ENCODE measurements around the gene GPR3.
"Not testable (repeated sequence)": the region's sequence is repeated elsewhere in the genome, so short reads cannot be mapped to it uniquely, and the experiment has no call there.

The GPR3 gene

GRCh38 chr1:27403065-27403726 lies 10.8 kb downstream of the GPR3 start:
- CTCF ChIA-PET: interaction anchor here (0.6 to 1.6 kb wide), 2 partner anchors 107 to 201 kb away, joined by 3 read pairs; partner anchors contain the start of gene AHDC1
- H3K27ac ChIP-seq: peak overlapping the region; percentile 68
- POLR2A ChIA-PET (ENCODE audit: low non-redundant PET): no interaction called here
- TF ChIP-seq CTCF (conservative IDR thresholded peaks at IDR 0.05; ENCODE audit: low read depth): no peak; the same call in 1 of the 2 replicates
- no peak for DNase-seq (ENCODE audit: low spot score)

GRCh38 chr1:27403931-27404330 lies 11.5 kb downstream of the GPR3 start:
- CTCF ChIA-PET: interaction anchor here (1.6 kb wide), 1 partner anchor 107 kb away, joined by 3 read pairs; no protein-coding TSS in a partner anchor
- H3K27ac ChIP-seq: peak overlapping the region; percentile 68
- POLR2A ChIA-PET (ENCODE audit: low non-redundant PET): no interaction called here
- no peak for DNase-seq (ENCODE audit: low spot score)
- no peak for TF ChIP-seq CTCF (conservative IDR thresholded peaks at IDR 0.05; ENCODE audit: low read depth)

- H3K27ac ChIP-seq: peak overlapping the region; percentile 50
- CTCF ChIA-PET: interaction anchor here (1.0 to 1.6 kb wide), 2 partner anchors 9 to 108 kb away, joined by 3 read pairs; no protein-coding TSS in a partner anchor
- POLR2A ChIA-PET (ENCODE audit: low non-redundant PET): no interaction called here
- no peak for TF ChIP-seq CTCF (conservative IDR thresholded peaks at IDR 0.05; ENCODE audit: low read depth)
- no peak for DNase-seq (ENCODE audit: low spot score)
These were observed 12.7 kb downstream of the GPR3 start for GRCh38 chr1:27405074-27405473.

- POLR2A ChIA-PET (ENCODE audit: low non-redundant PET); DNase-seq (ENCODE audit: low spot score): not testable (repeated sequence)
- H3K27ac ChIP-seq: peak overlapping the region; percentile 45
- CTCF ChIA-PET: interaction anchor here (1.0 kb wide), 1 partner anchor 10 kb away, joined by 3 read pairs; no protein-coding TSS in a partner anchor
These were observed 13.4 kb downstream of the GPR3 start for GRCh38 chr1:27405598-27406361.

GRCh38 chr1:27406362-27406680 lies 13.9 kb downstream of the GPR3 start:
- H3K27ac ChIP-seq: peak overlapping the region; percentile 45
- TF ChIP-seq CTCF (conservative IDR thresholded peaks at IDR 0.05; ENCODE audit: low read depth): no peak
- CTCF ChIA-PET: no interaction called here
- DNase-seq (ENCODE audit: low spot score): no peak
- POLR2A ChIA-PET (ENCODE audit: low non-redundant PET): no interaction called here

- CTCF ChIA-PET; POLR2A ChIA-PET (ENCODE audit: low non-redundant PET); DNase-seq (ENCODE audit: low spot score): not testable (repeated sequence)
- peak overlapping the region; percentile 45 for H3K27ac ChIP-seq
These were observed 14.4 kb downstream of the GPR3 start for GRCh38 chr1:27406791-27407190.

GRCh38 chr1:27408151-27408550 lies 15.7 kb downstream of the GPR3 start:
- ChIA-PET CTCF (no interaction called here), POLR2A (ENCODE audit: low non-redundant PET) (no interaction called here)
- no peak for DNase-seq (ENCODE audit: low spot score)
- no peak overlapping the region for H3K27ac ChIP-seq
- TF ChIP-seq CTCF (conservative IDR thresholded peaks at IDR 0.05; ENCODE audit: low read depth): no peak

Measured in RWPE1 (cell line).